ENCODE measurements around the gene TBX15.
"Not testable (repeated sequence)": the region's sequence is repeated elsewhere in the genome, so short reads cannot be mapped to it uniquely, and the experiment has no call there.

The TBX15 gene

GRCh38 chr1:118958140-118958539, 30.0 kb downstream of the TBX15 start:
- no peak for DNase-seq

- not testable (repeated sequence) for DNase-seq
These were observed 30.6 kb downstream of the TBX15 start for GRCh38 chr1:118957579-118957978.

DNA sequence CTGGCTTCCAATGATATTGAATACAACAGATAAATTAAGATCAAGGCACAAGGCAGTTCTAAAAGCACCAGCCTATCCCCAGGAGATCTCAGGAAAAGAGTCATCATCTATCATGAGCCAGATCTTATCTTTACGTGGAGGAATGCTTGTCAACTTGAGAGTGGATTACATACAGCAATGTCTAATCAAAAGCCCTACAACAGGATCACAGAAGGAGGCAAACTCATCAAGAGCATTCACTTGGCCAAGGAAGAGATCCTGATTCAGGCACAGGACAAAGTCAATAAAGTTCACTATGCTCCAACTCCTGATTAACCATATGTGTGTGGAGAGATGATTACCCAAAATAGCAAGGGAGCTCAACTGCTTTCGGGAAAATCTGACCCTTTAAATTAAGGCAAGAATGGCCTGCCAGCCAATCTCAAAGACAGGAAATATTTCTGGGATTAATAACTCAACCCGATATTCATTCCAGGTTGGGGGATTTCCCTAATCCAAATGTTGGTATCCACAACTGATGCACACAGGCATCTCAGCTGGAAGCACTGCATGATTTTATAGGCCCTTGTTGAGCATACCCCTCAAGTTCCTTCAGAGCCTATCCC, 33.7 kb downstream of the TBX15 start:
- DNase-seq, result no peak

DNA sequence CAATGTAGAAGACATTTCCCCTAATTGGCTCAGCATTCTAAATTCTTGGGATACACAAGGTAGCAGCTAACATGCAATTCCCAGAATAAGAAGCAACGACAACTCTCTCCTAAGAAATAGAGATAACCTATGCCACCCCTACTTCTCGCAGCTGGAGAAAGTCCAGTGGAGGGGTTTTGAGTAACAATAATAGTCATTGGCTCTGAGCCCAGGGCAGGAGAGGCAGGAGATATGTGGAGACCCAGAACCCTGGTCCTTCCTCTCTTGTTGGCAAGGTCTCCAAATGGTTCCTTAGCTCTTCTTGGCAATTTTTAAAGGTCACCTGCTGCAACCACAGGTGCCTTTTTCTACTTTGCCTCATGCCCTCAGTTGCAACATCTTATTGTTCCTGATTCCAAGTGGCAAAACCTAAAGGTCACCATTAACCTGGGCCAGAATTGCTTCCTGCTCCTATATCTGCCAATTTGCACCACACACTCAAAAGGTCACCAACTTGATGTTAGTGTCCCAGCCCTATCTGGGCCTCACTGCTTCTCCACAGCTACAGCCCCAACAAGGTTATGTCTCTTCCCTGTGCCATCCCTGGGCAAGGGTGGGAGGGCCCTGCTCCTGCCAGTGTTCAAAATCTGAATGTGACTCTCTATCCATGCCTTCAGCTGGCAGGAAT, 36.7 kb downstream of the TBX15 start:
- no peak for DNase-seq

GRCh38 chr1:118949315-118949714, 38.8 kb downstream of the TBX15 start:
- DNase-seq, result no peak

DNA sequence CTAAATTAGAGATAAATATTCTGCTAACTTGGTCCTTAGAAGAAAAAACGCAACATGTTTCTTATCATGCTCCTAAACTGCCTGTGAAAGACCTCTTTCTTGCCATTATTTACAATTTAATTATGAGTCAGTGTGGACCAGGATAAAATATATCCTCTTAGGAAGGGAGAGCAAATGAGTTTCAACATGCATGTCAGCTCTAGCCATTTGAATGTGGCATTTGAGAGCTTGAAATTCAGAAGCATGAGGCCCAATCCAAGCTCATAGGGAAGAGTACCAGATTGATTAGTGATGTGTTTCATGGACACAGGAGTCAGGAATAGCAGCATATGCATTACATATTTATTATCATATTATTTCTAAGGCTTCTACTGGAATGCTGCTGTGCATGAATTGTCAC, 39.3 kb downstream of the TBX15 start:
- no peak for DNase-seq

DNA sequence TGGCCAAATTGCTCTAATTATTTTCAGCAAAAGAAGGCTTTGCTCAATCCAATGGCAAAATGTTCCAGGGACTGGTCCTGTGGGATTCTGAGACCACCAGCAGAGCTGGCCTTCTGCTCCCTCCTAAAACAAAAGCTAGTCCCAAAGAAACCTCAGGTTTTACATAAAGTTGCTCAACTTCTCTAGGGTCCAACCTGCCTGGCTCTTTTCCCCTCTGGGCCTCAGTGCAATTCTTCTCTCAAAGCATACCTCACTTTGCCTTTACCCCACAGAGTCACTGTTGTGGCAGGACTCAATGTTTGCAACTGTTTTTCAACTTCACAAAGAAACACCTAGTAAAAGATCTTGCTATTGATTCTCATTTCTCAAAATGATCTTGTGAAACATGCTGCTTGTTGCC, 39.8 kb downstream of the TBX15 start:
- DNase-seq, result no peak

DNA sequence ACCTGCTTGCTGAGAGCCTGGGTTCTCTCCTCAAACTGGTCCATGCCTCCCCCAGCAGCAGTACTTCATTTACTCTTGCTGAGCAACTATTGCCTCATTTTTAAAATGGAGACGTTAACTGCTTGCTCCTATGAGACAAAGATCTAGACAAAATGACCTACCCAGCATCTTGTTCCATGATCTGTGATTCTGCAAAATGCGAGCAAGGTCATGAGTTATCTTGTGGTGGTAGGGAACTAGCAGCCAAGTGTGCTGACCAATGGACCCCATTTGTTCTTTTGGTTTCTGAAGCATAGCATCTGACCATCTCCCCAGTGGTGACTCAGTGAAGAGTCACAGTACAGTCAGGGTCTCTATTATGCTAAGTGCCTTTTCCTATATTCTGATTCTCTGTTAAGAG, 40.4 kb downstream of the TBX15 start:
- DNase-seq, result no peak

- DNase-seq, result no peak
These were observed 41.0 kb downstream of the TBX15 start for GRCh38 chr1:118947003-118947765.

DNA sequence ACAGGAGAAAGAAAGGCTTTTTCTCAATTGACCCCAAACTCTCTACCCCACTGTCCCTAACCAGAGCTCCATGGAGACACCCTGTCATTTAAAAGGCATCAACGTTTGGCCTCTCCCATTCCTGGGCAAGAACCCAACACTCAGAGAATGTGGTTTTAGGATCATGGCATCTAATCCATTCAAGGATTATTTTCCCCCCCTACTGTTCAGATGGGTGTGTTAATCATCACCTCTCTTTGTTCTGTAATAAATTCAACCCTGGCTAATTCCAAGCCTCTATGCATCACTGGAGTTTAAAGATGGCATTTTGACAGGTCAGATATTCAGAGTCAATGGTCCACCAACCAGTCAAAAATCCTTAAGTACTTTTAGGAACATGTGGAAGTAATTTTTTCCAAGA, 42.7 kb downstream of the TBX15 start:
- DNase-seq, result no peak

DNA sequence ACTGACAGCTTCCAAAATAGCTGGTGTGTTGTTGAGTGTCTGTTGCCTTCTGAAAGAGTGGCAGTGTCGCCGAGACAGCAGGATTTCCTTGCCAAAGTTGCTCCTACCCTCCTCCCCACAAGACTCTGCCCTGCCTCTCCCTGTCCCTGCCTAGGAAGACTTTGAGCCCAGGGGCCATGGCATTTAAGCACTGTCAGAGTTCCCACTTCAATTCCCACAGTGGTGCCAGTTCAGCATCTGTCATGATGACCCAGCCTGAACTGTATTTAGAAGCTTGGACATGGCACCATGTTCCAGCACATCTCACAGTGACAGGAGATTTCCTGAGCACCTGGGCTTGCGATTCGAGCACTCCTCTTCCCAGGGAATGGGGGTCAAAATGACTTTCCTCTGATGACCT, 43.6 kb downstream of the TBX15 start:
- DNase-seq, result no peak

GRCh38 chr1:118944133-118944532, 44.0 kb downstream of the TBX15 start:
- no peak for DNase-seq

GRCh38 chr1:118940957-118941356, 47.2 kb downstream of the TBX15 start:
- DNase-seq, result no peak

GRCh38 chr1:118937413-118938072, 50.6 kb downstream of the TBX15 start:
- no peak for DNase-seq

- no peak for DNase-seq
These were observed 53.4 kb downstream of the TBX15 start for GRCh38 chr1:118934706-118935105.

GRCh38 chr1:118933051-118933781, 54.9 kb downstream of the TBX15 start:
- DNase-seq, result no peak

GRCh38 chr1:118931876-118932275, 56.3 kb downstream of the TBX15 start:
- no peak for DNase-seq

- DNase-seq, result no peak
These were observed 59.2 kb downstream of the TBX15 start for GRCh38 chr1:118928739-118929554.

GRCh38 chr1:118927427-118928187, 60.5 kb downstream of the TBX15 start:
- DNase-seq, result no peak

- no peak for DNase-seq
These were observed 61.9 kb downstream of the TBX15 start for GRCh38 chr1:118926261-118926660.

DNA sequence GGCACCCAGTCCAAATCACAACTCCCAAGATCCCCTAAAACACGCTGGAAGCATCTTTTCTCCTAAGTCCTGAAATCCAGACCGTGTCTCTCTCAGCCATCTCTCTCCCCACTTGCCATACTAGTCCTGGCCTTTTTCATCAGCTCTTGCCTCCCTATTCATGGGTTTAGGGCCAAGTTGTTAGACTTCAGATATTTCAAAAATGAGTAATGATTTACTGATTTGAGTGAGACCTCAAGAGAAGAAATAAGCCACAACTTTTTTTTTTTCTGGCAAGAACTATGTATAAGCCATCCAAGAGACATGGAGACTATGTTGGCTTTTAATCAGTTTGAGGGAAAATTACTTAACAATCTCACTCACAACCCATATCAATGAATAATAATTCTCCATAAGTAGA, 62.5 kb downstream of the TBX15 start:
- no peak for DNase-seq

Data from NCI-H774 (cell line).